Spleen (tissue), 7 donors: ENCODE results near the gene ADH7.

Experiments used
- POLR2A ChIP-seq, 3 donors: fragments of 450-650 bp; IDR thresholded peaks; one replicate each; pipeline ENCODE4 v1.5.1; 2017; ENCODE audit warnings: antibody characterized with exemption in 3 of 3, mild to moderate bottlenecking in 1 of 3
- POLR2AphosphoS5 ChIP-seq, 3 donors: sonication (generic); formaldehyde crosslinking; IDR thresholded peaks; one replicate each; pipeline ENCODE4 v1.5.1; 2017; ENCODE audit warnings: antibody characterized with exemption in 3 of 3
- TF ChIP-seq, protein P1 (sequence below), 11 experiments: fragments of 200-600 bp in 7 of 11; fragments of 450-650 bp in 4 of 11; sonication (generic) in 4 of 11; IDR thresholded peaks in 8 of 11; conservative IDR thresholded peaks in 3 of 11; 1 replicate in 7 of 11; 2 replicates in 4 of 11; pipeline versions ENCODE4 v1.4.0 to v1.8.0; 2016 to 2021; ENCODE audit warnings: antibody characterized with exemption in 11 of 11, inconsistent platforms in 4 of 11, mild to moderate bottlenecking in 1 of 11
- donor health status: DM: no; HTN: no; CAD: no; lungs with moderate emphysema.
- donor health status: DM: no; HTN: no; CAD: no.
- donor health status: DM: no; HTN: no; CAD: no.

DNA sequence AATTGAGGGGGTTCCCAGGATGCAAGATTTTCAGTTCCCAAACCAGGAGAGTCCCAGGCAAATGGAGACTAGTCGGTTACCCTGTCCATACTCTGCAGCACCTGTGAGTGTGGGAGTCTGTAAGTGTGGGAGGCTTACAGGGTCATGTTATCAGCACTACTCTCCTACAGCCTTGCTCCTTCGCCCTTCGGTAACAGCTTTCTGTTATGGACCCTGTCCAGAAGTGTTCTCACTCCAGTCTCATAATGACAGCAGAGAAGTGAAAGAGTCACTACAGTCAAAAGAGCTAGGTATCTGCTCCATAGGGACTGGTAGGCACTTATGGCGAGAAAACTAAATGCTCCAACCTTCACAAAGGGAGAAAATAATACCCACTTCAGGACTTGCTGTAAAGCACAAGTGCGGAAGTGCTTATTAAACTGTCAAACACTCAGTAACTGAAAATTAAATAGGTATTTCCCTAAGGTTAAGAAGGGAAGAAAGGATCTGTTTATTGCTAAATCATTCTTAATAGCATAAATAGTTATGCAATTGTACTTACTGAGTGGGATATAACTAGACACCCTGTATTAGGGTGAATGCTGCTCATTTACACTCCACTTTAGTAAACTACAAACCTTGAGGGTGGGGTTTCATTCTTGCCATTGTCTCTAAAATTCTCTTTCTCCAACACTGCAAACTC lies 2.7 kb upstream of the ADH7 start:
- TF ChIP-seq, protein P1, sequence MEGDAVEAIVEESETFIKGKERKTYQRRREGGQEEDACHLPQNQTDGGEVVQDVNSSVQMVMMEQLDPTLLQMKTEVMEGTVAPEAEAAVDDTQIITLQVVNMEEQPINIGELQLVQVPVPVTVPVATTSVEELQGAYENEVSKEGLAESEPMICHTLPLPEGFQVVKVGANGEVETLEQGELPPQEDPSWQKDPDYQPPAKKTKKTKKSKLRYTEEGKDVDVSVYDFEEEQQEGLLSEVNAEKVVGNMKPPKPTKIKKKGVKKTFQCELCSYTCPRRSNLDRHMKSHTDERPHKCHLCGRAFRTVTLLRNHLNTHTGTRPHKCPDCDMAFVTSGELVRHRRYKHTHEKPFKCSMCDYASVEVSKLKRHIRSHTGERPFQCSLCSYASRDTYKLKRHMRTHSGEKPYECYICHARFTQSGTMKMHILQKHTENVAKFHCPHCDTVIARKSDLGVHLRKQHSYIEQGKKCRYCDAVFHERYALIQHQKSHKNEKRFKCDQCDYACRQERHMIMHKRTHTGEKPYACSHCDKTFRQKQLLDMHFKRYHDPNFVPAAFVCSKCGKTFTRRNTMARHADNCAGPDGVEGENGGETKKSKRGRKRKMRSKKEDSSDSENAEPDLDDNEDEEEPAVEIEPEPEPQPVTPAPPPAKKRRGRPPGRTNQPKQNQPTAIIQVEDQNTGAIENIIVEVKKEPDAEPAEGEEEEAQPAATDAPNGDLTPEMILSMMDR (IDR thresholded peaks at IDR 0.05 in 8 of 11, conservative IDR thresholded peaks at IDR 0.05 in 3 of 11), result no peak
- TF ChIP-seq POLR2AphosphoS5 (IDR thresholded peaks at IDR 0.05) (no peak), POLR2A (IDR thresholded peaks at IDR 0.05) (no peak)
